Measurements from ENCODE around the gene EMSY. TPM values are rescaled to one million over a fixed set of nuclear protein-coding genes. Genes with fewer than 3 reads are reported as not detected.
"Not testable (repeated sequence)": the region's sequence is repeated elsewhere in the genome, so short reads cannot be mapped to it uniquely, and the experiment has no call there.

EMSY gene
- total and polyA plus RNA-seq, 11 donors: 5.8 to 37.6 (median 16.6) TPM

DNA sequence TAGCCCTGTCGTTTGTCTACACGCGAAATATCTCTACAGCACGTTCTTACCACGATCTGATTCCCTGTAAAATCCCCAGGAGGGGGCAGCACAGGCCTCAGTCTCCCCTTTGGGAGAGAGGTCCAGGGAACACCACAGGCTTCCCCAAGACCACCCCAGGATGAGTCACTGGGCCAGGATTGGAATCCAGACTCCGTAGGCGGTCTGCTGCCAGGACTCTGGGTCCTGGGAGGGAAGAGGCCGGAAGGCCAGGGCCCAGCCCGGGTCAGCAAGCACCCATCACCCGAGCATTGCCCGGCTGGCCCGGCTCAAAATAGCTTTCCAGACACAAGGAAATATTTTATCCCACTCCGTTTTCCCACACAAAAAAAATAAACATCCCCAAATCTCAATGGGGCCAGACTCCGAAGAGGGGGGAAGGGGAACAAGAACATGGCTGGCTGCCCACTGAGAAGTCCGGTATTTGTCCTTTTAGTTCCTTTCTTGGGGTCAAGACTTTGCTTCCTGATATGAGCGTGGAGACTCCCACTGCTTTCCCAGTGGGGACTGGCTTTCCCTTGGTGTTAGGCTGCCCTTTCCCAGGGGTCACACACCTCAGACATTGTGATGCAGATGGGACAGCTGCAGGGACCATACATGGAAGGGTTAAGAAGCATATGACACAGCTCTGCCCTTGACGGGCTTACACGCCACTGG is 134.4 kb downstream of the EMSY start:
- intact Hi-C loops (cut with DNase I): loop anchor here in 1 of 10 donors (2.0 kb wide), 1 partner anchor 92 kb away; the partner anchor contains the start of gene LRRC32
- H3K4me1 ChIP-seq: peaks cover 19 to 45% (median 31%) of the 10 kb centered on the region in 12 donors
- peak overlapping the region; percentile 71 to 94 (median 86) for H3K27ac ChIP-seq
- H3K9me3 ChIP-seq: peaks cover 0 to 5% (median 0%) of the 10 kb centered on the region in 12 donors
- WGBS, 4 donors: 18 to 51% (median 33%) methylated on average over 15 to 18 of the region's 18 CpGs
- no peaks in the 10 kb centered on the region for H3K36me3 ChIP-seq
- ATAC-seq: peak; percentile 35 to 75 (median 68)
- peak; percentile 74 to 85 (median 82) for DNase-seq
- peak overlapping the region in 8 of 12 donors; percentile 2 to 22 (median 10) for H3K4me3 ChIP-seq
- H3K27me3 ChIP-seq: no peaks in the 10 kb centered on the region
- TF ChIP-seq, protein P1, sequence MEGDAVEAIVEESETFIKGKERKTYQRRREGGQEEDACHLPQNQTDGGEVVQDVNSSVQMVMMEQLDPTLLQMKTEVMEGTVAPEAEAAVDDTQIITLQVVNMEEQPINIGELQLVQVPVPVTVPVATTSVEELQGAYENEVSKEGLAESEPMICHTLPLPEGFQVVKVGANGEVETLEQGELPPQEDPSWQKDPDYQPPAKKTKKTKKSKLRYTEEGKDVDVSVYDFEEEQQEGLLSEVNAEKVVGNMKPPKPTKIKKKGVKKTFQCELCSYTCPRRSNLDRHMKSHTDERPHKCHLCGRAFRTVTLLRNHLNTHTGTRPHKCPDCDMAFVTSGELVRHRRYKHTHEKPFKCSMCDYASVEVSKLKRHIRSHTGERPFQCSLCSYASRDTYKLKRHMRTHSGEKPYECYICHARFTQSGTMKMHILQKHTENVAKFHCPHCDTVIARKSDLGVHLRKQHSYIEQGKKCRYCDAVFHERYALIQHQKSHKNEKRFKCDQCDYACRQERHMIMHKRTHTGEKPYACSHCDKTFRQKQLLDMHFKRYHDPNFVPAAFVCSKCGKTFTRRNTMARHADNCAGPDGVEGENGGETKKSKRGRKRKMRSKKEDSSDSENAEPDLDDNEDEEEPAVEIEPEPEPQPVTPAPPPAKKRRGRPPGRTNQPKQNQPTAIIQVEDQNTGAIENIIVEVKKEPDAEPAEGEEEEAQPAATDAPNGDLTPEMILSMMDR (IDR thresholded peaks at IDR 0.05): peak in 11 of 12 donors; percentile 5 to 62 (median 45)
- TF ChIP-seq POLR2A (IDR thresholded peaks at IDR 0.05): no peak

DNA sequence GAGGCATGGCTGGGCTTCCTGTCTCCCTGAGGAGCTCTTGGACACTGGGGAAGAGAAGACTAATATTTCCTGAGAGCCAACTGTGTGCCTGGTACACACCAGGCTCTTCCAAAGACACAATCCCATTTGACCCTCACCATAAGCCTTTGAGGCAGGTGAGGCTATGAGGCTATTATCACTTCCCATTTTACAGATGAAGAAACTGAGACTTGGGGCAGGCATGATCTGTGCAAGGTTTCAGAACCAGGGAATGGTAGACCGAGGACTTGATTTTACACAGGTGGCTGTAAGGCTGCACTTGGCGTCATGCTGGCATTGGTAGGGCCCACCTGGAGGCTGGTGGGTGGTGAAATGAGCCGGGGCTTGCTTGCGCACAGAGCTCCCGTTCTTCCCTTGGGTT is 134.9 kb downstream of the EMSY start:
- intact Hi-C loops (cut with DNase I): loop anchor here in 1 of 10 donors (2.0 kb wide), 1 partner anchor 91 kb away; the partner anchor contains the start of gene LRRC32
- ATAC-seq (no peak), DNase-seq (no peak)
- TF ChIP-seq POLR2A (IDR thresholded peaks at IDR 0.05): no peak
- TF ChIP-seq, protein P1 (IDR thresholded peaks at IDR 0.05): no peak
- Histone ChIP-seq H3K36me3 (no peaks in the 10 kb centered on the region), H3K9me3 (no peaks in the 10 kb centered on the region), H3K4me3 (peak overlapping the region in 1 of 12 donors; percentile 12), H3K27ac (peak overlapping the region; percentile 71 to 94 (median 86)), H3K4me1 (peaks cover 19 to 45% (median 31%) of the 10 kb centered on the region in 12 donors), H3K27me3 (no peaks in the 10 kb centered on the region)
- 77 to 98% (median 78%) methylated on average over 5 of the region's 5 CpGs for WGBS, 4 donors

DNA sequence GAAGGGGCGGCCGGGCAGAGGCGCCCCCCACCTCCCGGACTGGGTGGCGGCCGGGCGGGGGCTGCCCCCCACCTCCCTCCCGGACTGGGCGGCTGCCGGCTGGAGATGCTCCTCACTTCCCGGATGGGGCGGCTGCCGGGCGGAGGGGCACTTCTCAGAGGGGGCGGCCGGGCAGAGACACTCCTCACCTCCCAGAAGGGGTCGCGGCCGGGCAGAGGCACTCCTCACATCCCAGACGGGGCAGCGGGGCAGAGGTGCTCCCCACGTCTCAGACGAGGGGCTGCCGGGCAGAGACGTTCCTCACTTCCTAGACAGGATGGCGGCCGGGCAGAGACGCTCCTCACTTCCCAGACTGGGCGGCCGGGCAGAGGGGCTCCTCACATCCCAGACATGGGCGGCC is 137.7 kb downstream of the EMSY start:
- peaks cover 12 to 32% (median 26%) of the 10 kb centered on the region in 12 donors for H3K4me1 ChIP-seq
- intact Hi-C loops (cut with DNase I); H3K27me3 ChIP-seq; H3K27ac ChIP-seq; H3K9me3 ChIP-seq; H3K4me3 ChIP-seq; H3K36me3 ChIP-seq; ATAC-seq: not testable (repeated sequence)
- 82 to 98% (median 95%) methylated on average over 10 to 31 of the region's 31 CpGs for WGBS, 4 donors
- peak in 1 of 5 donors; percentile 58 for DNase-seq

DNA sequence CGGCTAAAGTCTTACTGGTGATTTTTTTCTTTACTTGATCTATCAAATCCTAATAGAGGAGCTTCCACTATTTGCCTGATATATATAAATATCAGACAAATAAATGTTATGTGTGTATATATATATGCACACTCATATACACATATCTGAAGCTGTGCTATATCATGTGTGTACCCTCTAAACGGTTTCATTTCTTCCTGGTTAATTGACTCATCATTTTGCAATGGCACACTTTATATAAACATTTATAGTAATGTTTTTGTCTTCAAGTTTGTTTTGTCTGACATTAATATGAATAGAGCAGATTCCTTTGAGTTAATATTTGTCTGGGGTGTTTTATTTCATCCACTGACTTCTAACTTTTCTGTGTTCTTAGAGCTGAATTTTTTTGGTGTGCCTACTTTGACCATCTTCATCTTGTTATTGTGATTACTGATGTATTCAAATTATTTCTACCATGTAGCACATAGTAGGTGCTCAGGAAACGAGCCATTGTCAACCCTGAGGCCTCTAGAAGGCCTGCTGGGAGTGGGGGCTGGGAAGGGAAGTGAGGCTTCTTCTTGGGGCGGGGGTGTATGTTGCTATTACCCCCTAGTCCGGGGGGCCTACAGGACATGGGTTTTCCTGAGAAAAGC is 143.1 kb downstream of the EMSY start:
- ATAC-seq (no peak), DNase-seq (no peak)
- no peaks in the 10 kb centered on the region for H3K36me3 ChIP-seq
- intact Hi-C loops (cut with DNase I): no loop called here
- peaks cover 0 to 23% (median 16%) of the 10 kb centered on the region in 12 donors for H3K4me1 ChIP-seq
- no peaks in the 10 kb centered on the region for H3K27me3 ChIP-seq
- H3K4me3 ChIP-seq: no peak overlapping the region
- 60 to 73% (median 69%) methylated on average over 5 of the region's 5 CpGs for WGBS, 4 donors
- no peak for TF ChIP-seq POLR2A (IDR thresholded peaks at IDR 0.05)
- TF ChIP-seq, protein P1 (IDR thresholded peaks at IDR 0.05): no peak
- peak overlapping the region; percentile 63 to 92 (median 84) for H3K27ac ChIP-seq
- no peaks in the 10 kb centered on the region for H3K9me3 ChIP-seq
